NCI-H82 treated with DMSO at 0.1 percent for 48 hours (cell line): ENCODE measurements around the gene UCP2.

Source experiments
- DNase-seq: peaks from one replicate; lab custom pipeline; 2025; ENCODE audit not compliant: unreplicated experiment; lab: John Stamatoyannopoulos, UW

The UCP2 gene

GRCh38 chr11:74010306-74011300 lies 28.0 kb upstream of the UCP2 start:
- DNase-seq = no peak

GRCh38 chr11:74009675-74010305 lies 27.1 kb upstream of the UCP2 start:
- no peak for DNase-seq

DNA sequence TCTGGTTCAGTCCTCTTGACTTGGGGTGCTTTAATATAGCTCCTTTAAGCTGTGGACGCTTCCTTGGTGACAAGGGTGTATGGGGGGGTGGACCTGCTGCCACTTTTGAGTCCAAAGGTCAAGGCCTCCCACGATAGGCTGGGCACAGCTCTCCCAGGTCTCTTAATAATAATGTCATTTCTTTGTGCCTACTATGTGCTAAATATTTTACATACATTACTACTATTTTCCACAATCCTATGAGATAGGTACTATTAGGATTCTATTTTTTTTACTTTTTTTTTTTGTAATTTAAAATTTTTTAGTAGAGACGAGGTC lies 26.5 kb upstream of the UCP2 start:
- no peak for DNase-seq

GRCh38 chr11:74008373-74009229 lies 26.0 kb upstream of the UCP2 start, which contains the start of gene UCP3:
TSS of gene UCP3 (minus strand) at chr11:74009085. CDS start at chr11:74007042, 2,043 bp downstream.
- DNase-seq = no peak

DNA sequence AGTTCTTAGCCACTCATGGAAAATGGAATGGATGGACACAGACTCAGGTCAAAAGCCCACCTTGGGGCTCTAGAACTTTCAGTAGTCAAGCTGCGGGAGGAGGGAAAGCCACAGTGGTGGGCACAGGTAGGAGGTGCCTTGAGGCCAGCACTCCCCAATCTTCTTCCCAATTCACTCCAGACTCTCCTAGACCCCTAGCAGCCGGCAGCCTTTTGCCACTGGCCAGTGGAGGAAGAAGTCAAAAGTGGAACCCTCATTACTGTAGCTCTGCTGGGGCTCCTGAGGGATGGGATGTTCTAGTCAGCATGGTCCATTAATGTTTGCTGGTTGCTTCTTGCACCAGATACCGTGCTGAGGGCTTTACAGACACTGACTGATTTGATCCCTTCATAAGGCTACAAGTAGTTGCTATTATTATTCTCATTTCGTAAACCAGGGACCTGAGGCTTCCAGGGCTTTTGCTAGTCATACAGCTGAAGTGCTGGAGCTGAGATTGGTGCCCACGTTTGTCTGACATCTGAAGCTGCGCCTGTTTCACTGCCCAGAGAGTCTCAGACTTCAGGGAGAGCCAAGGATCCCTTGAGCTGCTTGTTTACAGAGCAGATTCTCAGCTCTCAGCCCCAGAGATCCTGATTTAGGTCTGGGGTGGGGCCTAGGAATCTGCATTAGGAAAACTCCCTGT lies 25.2 kb upstream of the UCP2 start:
- no peak for DNase-seq

DNA sequence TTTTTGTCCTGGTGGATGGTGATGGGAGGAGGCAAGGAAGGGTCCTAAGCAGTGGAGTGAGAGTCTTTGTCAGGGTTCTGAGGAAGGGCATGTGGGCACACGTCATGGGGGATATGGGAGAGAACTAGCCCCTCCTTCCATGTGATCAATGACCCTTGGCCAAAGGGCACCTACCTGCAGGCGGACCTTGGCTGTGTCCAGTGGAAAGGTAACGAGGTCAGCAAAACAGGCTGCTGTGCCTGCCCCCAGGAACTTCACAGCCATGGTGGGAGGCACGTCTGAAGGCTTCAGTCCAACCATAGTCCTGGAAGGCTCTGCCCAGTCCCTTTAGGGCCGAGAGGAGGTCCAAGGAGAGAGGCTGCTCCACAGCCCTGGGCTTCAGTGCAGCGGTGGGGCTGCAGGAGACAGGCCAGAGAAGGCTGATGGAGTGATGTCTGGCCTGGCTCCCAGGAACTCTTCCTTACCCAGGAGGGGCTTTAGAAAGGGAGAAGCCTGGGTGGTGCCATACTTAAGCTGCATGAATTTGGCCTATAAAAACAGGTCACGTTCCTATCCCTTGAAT lies 24.2 kb upstream of the UCP2 start:
- DNase-seq = no peak

- no peak for DNase-seq
Observed at GRCh38 chr11:74005721-74006517, 23.3 kb upstream of the UCP2 start.

DNA sequence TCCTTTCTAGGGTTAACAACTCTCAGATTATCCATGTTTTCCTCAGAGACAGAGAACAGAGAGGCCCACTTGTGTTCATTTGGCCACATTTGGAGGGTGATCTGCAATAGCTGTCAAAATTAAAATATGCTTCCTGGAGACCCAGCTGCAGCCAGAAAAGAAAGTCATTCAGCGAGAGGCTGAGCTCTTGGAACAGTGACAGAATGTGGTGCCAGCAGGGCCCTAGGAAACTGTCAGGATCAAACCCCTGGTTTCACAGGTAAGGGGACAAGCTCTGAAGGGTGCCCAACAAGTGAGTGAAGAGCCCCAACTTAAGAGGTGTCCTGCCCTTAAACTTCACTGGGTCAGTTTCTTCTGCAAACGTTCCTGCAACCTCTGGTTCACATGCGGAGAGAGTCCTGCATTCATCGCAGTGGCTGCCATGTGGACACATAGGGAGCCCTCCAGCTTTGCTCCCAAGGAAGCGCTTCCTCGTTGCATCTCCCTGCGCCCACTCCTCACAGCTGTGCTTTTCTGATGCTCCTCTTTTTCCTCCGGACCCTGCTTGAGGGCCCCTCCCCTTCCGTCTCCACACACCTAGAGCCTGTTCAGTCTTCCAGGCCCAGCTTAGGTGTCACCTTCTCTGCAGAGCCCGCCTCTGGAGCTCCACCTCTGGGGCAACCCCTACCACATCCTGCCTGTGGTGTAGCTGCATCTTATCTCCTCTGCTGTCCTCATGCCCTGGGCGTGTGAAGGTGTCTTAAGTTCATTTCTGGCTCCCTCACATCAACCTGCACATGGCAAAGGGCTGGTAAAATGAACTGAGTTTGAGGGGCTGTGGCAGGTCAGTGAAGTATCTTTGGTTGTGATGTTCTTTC lies 22.3 kb upstream of the UCP2 start:
- DNase-seq = no peak

- no peak for DNase-seq
Observed at GRCh38 chr11:74004046-74004695, 21.5 kb upstream of the UCP2 start.

GRCh38 chr11:74002832-74003231 lies 20.2 kb upstream of the UCP2 start:
- no peak for DNase-seq

GRCh38 chr11:74001822-74002286 lies 19.2 kb upstream of the UCP2 start:
- no peak for DNase-seq

DNA sequence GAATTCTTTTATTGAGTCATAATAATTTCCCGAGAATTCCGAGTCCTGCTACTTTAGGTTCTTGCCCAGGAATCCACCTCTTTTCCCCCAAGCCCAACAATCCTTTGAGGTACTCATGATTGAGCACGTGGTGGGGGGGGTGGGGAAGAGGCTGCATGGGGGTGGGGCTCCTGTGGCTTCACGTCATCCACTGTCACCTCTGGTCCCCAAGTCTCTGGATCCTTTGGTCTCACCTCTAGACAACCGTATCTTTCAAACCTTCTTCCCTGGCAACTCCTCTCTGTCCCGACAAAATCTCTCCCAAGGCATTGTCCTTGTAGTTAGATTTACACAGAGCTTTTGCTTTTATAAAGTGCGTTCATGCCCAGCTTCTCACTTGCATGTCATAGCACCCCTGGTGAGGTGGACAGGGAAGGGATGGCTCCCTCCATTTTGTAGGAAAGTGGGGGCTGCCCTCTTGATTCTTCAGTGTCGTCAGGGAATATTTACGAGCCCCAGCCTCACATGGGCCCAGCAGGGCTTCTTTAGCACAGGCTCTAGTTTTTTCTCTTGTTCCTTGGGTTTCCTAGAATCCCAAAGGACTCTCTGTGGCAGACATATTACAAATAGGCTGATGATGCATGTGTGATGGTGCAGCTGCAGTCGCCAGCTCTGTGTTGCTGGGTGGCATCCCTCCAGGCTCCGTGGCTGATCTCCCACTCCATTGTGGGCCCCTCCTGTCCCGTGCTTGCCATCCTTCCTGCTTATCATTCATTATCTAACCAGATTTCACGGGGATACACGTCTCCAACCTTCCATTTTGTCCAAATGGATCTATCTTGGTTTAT lies 17.9 kb upstream of the UCP2 start:
- no peak for DNase-seq

- no peak for DNase-seq
Observed at GRCh38 chr11:73999581-74000306, 17.1 kb upstream of the UCP2 start.

DNA sequence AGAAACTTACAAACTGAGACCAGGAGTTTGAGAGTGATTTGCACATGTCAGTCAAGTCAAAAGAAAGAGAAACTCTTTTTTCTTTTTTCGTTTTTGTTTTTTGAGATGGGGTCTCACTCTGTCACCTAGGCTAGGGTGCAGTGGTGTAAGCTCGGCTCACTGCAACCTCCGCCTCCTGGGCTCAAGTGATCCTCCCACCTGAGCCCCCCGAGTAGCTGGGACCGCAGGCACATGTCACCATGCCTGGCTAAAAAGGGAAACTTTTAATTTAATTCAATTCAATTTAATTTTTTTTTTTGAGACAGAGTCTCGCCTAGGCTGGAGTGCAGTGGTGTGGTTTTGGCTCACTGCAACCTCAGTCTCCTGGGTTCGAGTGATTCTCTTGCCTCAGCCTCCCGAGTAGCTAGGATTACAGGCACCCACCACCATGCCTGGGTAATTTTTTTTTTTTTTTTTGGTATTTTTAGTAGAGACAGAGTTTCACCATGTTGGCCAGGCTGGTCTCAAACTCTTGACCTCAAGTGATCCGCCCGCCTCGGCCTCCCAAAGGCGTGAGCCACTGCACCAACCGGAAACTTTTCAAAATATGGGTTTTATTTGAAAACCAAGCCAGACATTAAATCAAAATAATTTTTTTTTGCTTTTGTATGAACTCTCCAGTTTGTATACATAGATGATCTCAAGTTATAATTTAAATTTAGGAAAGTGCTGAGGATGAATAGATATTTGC lies 16.4 kb upstream of the UCP2 start:
- DNase-seq = no peak

DNA sequence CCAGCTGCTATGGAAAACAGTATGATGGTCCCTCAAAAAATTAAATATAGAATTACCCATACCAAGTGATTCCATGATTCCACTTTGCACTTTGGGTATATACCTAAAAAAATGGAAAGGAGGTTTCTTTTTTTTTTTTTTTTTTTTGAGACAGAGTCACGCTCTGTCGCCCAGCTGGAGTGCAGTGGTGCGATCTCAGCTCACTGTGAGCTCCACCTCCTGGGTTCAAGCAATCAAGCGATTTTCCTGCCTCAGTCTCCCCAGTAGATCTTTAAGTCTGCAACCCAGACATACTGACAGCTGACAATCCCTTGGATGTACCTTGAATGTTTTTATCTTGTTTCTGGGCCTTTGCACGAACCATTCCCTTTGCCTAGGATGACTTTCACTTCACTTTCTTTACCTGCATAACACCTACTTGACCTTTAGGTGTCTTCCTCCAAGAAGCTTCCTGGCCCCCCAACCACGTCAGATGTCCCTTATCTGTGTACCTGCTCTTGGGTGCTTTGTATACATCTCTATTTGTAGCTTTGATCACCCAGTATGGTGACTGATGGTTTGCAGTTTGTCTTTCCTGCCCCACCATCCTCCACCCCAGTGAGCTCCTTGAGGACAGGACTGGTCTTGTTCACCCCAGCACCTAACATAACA lies 14.6 kb upstream of the UCP2 start:
- DNase-seq = no peak
